HepG2 (cell line): ENCODE data around the gene OR2T8. TPM values are rescaled to one million over a fixed set of nuclear protein-coding genes. Genes with fewer than 3 reads are reported as not detected.

ENCODE experiments used
- polyA plus RNA-seq, 8 experiments: library from polyadenylated mRNA; depleted of rRNA in 3 of 8; stranded (reverse) in 7 of 8; unstranded in 1 of 8; fragments of >200 nt; fragmentation: Illumina TruSeq in 4 of 8; extraction: Trizol in 4 of 8; gene quantifications; 2 replicates each; pipeline versions ENCODE4 v1.2.1 to v1.2.3, GENCODE V29; 2011 to 2016; ENCODE audit warnings: low read depth in 4 of 8, missing spikeins in 1 of 8, mixed read lengths in 1 of 8; ENCODE audit not compliant: insufficient read depth in 1 of 8
- total RNA-seq, 5 experiments: library from RNA; depleted of rRNA; stranded (reverse); fragments of >200 nt; fragmentation: Illumina TruSeq; extraction: Trizol; gene quantifications; 2 replicates each; pipeline ENCODE4 v1.2.3, GENCODE V29; 2016; ENCODE audit warnings: low read depth in 1 of 5

Gene OR2T8
- total and polyA plus RNA-seq, 2 of the 13 experiments (the other 11 are each of a cell fraction or from before 2014, with no cell fraction given): not detected

Other genes with a start within 250 kb of the OR2T8 start
- gene OR13G1, start 240.5 kb upstream of the OR2T8 start, total RNA-seq (2016; rRNA removed; fragmentation: Illumina TruSeq; extraction: Trizol): not detected in 2 replicates
- not detected in 2 replicates for gene OR13G1, start 240.5 kb upstream of the OR2T8 start, polyA plus RNA-seq (2011; rRNA removed)
- gene OR6F1, start 203.6 kb upstream of the OR2T8 start, total RNA-seq (2016; rRNA removed; fragmentation: Illumina TruSeq; extraction: Trizol): not detected in 2 replicates
- gene OR6F1, start 203.6 kb upstream of the OR2T8 start, polyA plus RNA-seq (2011; rRNA removed): not detected in 2 replicates
- gene OR14K1, start 181.6 kb upstream of the OR2T8 start, total RNA-seq (2016; rRNA removed; fragmentation: Illumina TruSeq; extraction: Trizol): not detected in 2 replicates
- not detected in 2 replicates for gene OR14K1, start 181.6 kb upstream of the OR2T8 start, polyA plus RNA-seq (2011; rRNA removed)
- gene OR14A2, start 172.1 kb upstream of the OR2T8 start, total RNA-seq (2016; rRNA removed; fragmentation: Illumina TruSeq; extraction: Trizol): not detected in 2 replicates
- not detected in 2 replicates for gene OR14A2, start 172.1 kb upstream of the OR2T8 start, polyA plus RNA-seq (2011; rRNA removed)
- gene OR1C1, start 159.7 kb upstream of the OR2T8 start, total RNA-seq (2016; rRNA removed; fragmentation: Illumina TruSeq; extraction: Trizol): not detected in 2 replicates
- not detected in 2 replicates for gene OR1C1, start 159.7 kb upstream of the OR2T8 start, polyA plus RNA-seq (2011; rRNA removed)
- not detected in 2 replicates for gene OR14A16, start 96.1 kb upstream of the OR2T8 start, total RNA-seq (2016; rRNA removed; fragmentation: Illumina TruSeq; extraction: Trizol)
- not detected in 2 replicates for gene OR14A16, start 96.1 kb upstream of the OR2T8 start, polyA plus RNA-seq (2011; rRNA removed)
- gene OR11L1, start 78.4 kb upstream of the OR2T8 start, total RNA-seq (2016; rRNA removed; fragmentation: Illumina TruSeq; extraction: Trizol): not detected in 2 replicates
- not detected in 2 replicates for gene OR11L1, start 78.4 kb upstream of the OR2T8 start, polyA plus RNA-seq (2011; rRNA removed)
- not detected in 2 replicates for gene TRIM58, start 63.1 kb upstream of the OR2T8 start, total RNA-seq (2016; rRNA removed; fragmentation: Illumina TruSeq; extraction: Trizol)
- not detected in 2 replicates for gene TRIM58, start 63.1 kb upstream of the OR2T8 start, polyA plus RNA-seq (2011; rRNA removed)
- gene OR2W3, start 24.7 kb upstream of the OR2T8 start, total RNA-seq (2016; rRNA removed; fragmentation: Illumina TruSeq; extraction: Trizol): not detected in 2 replicates
- not detected in 2 replicates for gene OR2W3, start 24.7 kb upstream of the OR2T8 start, polyA plus RNA-seq (2011; rRNA removed)
- gene OR2AJ1, start 4.6 kb downstream of the OR2T8 start, total RNA-seq (2016; rRNA removed; fragmentation: Illumina TruSeq; extraction: Trizol): not detected in 2 replicates
- gene OR2AJ1, start 4.6 kb downstream of the OR2T8 start, polyA plus RNA-seq (2011; rRNA removed): not detected in 2 replicates
- gene OR2L8, start 28.6 kb downstream of the OR2T8 start, total RNA-seq (2016; rRNA removed; fragmentation: Illumina TruSeq; extraction: Trizol): not detected in 2 replicates
- not detected in 2 replicates for gene OR2L8, start 28.6 kb downstream of the OR2T8 start, polyA plus RNA-seq (2011; rRNA removed)
- not detected in 2 replicates for gene OR2AK2, start 45.0 kb downstream of the OR2T8 start, total RNA-seq (2016; rRNA removed; fragmentation: Illumina TruSeq; extraction: Trizol)
- not detected in 2 replicates for gene OR2AK2, start 45.0 kb downstream of the OR2T8 start, polyA plus RNA-seq (2011; rRNA removed)
- gene OR2L5, start 93.4 kb downstream of the OR2T8 start, total RNA-seq (2016; rRNA removed; fragmentation: Illumina TruSeq; extraction: Trizol): not detected in 2 replicates
- gene OR2L5, start 93.4 kb downstream of the OR2T8 start, polyA plus RNA-seq (2011; rRNA removed): not detected in 2 replicates
- not detected in 2 replicates for gene OR2L2, start 109.8 kb downstream of the OR2T8 start, total RNA-seq (2016; rRNA removed; fragmentation: Illumina TruSeq; extraction: Trizol)
- not detected in 2 replicates for gene OR2L2, start 109.8 kb downstream of the OR2T8 start, polyA plus RNA-seq (2011; rRNA removed)
- not detected in 2 replicates for gene OR2L3, start 126.6 kb downstream of the OR2T8 start, total RNA-seq (2016; rRNA removed; fragmentation: Illumina TruSeq; extraction: Trizol)
- gene OR2L3, start 126.6 kb downstream of the OR2T8 start, polyA plus RNA-seq (2011; rRNA removed): not detected in 2 replicates
- not detected in 2 replicates for gene OR2L13, start 174.9 kb downstream of the OR2T8 start, total RNA-seq (2016; rRNA removed; fragmentation: Illumina TruSeq; extraction: Trizol)
- not detected in 2 replicates for gene OR2L13, start 174.9 kb downstream of the OR2T8 start, polyA plus RNA-seq (2011; rRNA removed)
- gene OR2M5, start 224.9 kb downstream of the OR2T8 start, total RNA-seq (2016; rRNA removed; fragmentation: Illumina TruSeq; extraction: Trizol): not detected in 2 replicates
- gene OR2M5, start 224.9 kb downstream of the OR2T8 start, polyA plus RNA-seq (2011; rRNA removed): not detected in 2 replicates